ENCODE results near the gene KCNN3.

The KCNN3 gene

GRCh38 chr1:154859786-154860155 is 10.3 kb downstream of the KCNN3 start:
- DNase-seq, result no peak

DNA sequence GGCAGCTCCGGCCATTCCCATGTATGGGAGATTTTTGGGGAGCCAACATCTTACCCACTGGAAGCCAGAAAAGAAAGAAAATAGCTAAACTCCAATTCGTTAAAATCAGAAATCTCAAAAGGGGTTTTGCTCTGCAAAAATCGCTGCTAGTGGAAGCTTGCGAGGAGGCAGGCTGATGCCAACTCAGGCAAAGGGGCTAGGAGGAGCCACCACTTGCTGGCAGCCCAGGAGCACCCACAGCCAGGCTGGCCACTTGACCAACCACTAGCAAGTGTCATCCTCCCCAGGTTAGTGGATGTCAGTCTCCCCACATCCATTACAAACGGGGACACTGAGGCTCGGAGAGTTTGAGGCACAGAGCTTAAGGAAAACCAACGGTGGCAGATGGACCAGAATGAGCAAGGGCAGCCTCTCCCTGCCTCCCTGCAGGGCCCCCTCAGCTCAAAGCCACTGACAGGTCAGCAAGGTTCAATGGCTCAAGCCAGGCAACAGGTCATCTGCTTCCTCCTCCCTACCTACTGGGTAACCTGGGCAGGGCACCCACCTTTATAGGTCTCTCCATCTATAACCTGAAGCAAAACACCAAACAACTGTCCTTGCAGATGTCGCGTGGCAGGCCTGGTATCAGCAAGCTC is 10.8 kb downstream of the KCNN3 start:
- no peak for DNase-seq

GRCh38 chr1:154857441-154858215 is 12.5 kb downstream of the KCNN3 start:
- no peak for DNase-seq

- DNase-seq, result no peak
Measured at GRCh38 chr1:154857022-154857421, 13.1 kb downstream of the KCNN3 start.

GRCh38 chr1:154856544-154856943 is 13.5 kb downstream of the KCNN3 start:
- no peak for DNase-seq

DNA sequence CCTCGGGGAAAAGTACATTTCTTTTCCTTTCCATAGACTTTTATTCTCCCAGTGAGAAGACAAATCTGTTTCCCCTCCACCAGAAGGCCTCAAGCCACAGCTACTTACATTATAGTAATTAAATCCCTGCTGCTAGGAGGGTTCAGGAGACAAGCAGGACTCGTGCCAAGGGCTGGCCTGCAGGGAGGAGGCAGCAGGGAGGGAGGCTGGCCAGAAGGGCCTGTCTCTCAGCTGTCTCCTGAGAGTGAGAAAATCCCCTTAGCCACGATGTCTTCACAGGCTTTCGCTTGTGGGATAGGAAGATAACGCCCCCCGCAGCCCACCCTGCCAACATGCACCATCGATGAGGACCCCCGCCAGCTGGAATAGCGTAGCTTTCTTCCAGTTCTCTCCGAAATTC is 14.0 kb downstream of the KCNN3 start:
- DNase-seq, result no peak

GRCh38 chr1:154855186-154855851 is 14.8 kb downstream of the KCNN3 start:
- DNase-seq, result no peak

DNA sequence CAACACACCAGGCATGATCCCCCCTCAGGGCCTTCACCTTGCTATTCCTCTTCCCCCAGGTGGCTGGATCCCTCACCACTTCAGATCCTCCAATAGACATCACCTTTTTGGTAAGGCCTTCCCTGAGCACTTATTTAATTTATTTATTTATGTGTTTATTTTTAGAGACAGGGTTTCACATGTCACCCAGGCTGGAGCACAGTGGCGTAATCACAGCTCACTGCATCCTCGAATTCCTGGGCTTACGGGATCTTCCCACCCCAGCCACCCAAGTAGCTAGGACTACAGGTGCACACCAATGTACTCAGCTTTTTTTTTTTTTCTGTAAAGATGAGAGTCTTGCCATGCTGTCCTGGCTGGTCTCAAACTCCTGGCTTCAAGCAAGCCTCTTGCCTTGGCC is 17.2 kb downstream of the KCNN3 start:
- DNase-seq, result no peak

DNA sequence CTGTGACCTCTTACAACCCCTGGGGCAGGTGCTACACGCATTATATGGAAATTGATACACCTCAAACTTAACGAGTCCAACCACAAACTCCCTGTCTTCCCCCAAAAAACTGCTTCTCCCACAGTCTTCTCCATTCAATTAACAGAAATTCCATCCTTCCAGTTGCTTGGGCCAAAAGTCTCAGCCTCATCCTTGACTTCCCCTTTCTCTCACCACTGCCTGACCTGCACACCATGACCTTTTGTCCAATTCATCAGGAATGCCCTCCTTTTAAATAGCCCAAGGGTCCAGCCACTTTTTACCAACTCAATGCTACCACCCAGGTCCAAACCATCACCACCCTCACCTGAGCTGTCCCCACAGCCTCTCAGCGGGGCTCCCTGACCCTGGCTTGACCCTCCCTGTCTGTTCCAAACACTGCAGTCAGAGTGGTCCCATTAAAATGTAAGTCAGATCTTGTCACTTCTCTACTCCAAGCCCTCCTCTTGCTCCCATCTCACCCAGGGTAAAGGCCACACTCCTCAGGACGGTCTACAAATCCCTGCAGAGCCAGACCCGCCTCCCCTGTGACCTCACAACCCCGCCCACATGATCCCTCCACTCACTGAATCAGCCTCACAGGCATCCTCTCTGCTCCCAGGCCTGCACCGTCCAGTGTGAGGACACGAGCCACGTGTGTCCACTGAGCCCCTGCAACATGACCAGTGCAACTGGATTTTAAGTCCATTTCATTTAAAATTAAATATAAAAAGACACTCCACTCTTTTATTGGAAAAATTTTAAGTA is 18.5 kb downstream of the KCNN3 start:
- DNase-seq, result no peak

DNA sequence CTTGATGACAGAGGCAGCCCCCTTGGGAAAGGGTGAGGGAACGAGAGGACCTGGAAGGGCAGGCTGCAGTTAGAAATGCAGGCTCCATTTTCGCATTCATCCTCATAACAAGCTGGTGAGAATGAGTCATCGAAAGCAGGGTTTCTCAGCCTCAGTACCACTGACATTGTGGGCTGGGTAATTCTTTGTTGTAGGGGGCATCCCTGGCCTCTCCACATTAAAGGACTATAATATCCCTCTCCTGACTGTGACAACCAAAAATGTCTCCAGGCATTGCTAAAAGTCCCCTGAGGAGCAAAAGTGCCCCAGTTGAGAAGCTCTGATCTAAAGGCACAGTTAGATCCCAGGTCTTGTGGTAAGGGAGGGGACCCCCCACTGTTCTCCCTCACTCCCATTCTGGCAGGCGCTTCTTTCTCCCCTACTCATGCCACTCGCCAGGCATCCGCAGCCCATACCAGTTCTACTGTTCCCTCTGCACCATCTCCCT is 20.4 kb downstream of the KCNN3 start:
- no peak for DNase-seq

DNA sequence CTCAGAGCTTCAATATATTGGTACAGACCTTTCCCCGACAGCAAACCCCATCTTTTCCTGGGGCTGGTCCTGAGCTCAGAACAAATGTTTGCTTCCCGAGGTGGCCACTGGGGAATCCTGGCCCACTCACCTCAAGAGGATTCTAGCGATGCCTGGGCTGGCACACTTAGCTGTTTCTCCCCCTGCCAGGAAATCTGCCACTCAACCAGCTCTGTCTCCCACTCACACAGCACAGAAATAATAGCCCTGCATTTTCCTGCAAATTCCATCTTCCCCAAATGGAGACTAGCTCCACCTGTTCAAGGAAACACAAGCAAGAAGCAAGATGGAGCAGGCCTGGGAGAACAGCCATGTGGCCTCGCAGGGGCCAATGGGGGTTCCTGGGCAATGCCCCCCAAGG is 21.1 kb downstream of the KCNN3 start:
- DNase-seq, result no peak

DNA sequence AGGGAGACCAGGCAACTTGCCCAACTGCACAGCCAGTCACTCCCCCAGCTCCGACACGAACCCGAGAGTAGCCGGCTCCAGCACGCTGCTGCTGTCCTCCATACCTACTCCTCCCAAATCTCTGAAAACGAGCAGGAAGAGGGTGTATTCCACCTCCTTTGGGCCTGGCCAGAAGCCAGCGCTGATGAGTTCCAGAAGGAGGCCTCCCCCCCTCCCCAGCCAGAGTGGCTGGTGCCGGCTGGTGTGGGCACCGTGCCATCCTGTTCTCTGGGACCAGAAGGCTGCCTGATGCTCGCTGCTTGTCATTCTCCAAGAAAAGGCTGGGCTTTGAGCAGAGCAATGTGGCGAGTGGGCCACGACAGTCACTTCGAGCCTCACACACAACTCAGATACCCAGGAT is 22.2 kb downstream of the KCNN3 start:
- peak; percentile 79 for DNase-seq

GRCh38 chr1:154846565-154847442 is 23.3 kb downstream of the KCNN3 start:
- DNase-seq, result no peak

GRCh38 chr1:154845879-154846278 is 24.2 kb downstream of the KCNN3 start:
- DNase-seq, result no peak

DNA sequence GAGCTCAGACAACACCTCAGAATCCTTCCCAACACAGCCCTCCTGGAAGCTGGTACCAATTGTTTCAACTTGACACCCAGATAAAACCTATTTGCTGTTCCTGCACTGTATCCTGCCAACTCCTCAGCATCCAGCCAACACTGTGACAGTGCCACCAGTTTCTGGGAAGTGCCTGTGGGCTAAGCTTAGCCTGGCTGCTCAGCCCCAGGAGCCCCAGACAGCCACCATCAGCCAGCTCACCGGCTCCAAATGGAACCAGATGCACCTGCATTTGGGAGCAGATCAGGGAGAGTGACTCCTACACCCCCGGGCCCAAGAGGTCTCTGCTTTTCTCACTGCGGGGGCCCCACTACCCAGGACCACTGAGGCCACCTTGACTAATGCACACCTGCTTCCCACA is 24.9 kb downstream of the KCNN3 start:
- no peak for DNase-seq

- DNase-seq, result no peak
Measured at GRCh38 chr1:154844297-154844681, 25.8 kb downstream of the KCNN3 start.

DNA sequence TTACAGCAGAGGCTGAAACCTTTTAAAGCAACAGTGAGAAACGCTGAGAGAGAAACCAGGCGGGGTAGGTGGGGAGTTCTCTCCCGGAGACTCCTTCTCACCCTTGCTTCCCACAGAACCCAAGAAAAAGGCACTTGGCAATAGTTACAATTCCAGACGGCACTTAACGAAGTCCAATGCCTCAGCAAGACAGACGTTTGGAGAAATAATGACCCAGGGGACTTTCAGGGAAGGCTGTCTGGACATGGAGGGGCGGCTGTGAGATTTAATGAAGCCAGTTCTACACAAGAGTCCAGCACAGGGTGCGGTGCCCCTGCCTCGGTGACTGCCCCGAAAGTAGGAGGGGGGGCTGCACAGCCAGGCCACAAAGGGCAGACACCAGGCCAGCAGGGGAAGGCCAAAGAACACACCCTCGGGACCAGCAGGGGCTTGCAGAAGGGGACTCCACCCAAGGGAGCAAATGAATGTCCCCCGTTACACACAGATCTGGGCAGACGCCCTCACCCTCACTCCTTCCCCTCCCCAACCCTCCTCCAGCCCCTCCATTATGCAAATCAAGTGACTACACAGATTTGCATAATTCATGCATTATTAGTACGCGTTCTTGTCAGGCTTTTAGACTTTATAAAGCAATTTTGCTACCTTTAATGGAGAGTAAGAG is 26.3 kb downstream of the KCNN3 start:
- no peak for DNase-seq

GRCh38 chr1:154842635-154843034 is 27.4 kb downstream of the KCNN3 start:
- no peak for DNase-seq

DNA sequence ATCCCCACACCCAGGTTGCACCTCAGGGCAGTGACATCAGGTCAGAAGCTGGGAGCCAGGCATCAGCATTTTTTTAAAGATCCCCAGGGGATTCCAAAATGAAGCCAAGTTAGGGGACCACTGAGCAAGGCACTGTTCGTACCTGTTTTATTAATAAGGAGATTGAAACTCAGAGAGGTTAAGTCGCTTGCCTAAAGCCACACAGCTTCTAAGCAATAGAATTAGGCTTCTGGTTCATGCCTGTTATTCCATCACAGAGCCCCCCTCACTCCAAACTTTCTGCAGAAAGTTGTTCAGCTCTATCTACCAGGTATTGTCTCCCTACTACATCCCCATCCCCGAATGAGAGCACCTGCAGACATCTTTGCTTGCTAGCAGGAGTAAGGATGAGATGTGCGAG is 28.7 kb downstream of the KCNN3 start:
- DNase-seq, result no peak

DNA sequence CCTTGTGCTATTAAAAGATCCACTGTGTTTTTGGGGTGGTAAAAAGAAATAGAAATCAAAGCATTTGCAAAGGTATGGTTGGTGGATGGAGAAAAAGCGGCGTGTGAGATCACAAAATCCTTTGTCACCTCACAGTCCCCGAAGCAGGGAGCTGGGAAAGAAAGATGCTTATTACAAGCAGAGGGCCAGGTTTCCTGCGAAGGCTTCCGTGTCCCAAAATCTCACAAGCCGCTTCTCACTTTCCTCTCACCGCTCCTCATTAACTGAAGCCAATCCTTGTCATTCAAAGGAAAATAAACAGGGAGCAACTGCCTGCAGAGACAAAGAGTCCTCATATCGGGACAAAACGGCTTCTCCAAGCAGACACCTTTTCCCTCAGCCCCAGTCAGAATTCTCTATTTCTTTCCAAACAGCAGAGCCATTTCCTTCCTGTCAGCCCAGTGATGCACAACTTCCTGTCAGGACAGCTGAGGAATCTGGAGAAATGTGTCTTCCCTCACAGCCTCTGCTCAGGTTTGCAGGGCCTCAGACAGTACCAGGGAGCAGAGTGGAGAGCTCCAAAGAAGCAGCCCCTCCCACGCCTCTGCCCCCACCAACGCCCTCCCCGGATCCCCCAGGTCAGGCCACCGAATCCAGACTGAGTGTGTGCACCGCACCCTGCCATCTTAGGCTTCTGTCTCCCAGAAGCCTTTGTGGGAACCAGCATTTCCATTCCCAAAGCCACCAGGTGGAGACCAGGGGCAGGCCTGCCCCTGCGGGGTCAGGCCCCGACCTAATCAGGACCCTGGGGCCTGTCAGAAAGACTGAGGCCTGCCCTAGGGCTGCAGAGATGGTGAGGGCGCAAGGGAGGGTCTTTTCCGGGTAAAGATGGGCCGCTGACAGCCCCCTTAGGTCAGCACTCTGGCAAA is 29.6 kb downstream of the KCNN3 start:
- DNase-seq, result no peak

DNA sequence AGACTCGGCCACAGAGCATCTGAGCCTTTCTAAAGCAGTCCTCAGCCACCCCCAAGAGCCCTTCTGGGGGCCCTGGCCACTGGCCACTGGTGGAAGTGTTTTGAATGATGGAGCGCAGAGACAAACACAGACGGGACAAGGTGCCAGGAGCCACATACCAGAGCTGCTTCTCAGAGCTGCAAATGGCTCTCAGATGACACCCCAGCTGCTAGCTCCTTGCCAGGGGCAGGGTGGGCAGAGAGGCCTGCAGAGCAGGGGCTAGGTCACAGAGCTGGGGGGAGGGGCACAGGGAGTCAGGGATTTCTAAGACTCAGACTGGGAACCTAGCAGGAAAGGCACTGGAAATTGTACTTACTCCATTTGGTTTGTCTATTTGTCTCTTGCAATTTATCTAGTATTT is 30.4 kb downstream of the KCNN3 start:
- no peak for DNase-seq

All from DMS153 (cell line).